Left lung (tissue), 10 donors: ENCODE measurements around the gene L3MBTL1. TPM values are rescaled to one million over a fixed set of nuclear protein-coding genes. Genes with fewer than 3 reads are reported as not detected.

Experiments
- ATAC-seq: fragments of 200-7000 bp; cut with Tn5 transposase; one replicate; pipeline ENCODE4 v1.9.1; 2020; ENCODE audit warnings: moderate library complexity
- DNase-seq, 4 donors: peaks; one replicate each; pipeline ENCODE4 v3.0.0-alpha.2; 2013 to 2020
- H3K27ac ChIP-seq, 2 donors: fragments of 200-600 bp; sonication (generic) in 1 of 2; one replicate each; pipeline versions ENCODE4 v1.5.0 to v1.8.0; 2020 to 2021
- H3K27me3 ChIP-seq, 2 donors: fragments of 200-600 bp; sonication (generic) in 1 of 2; one replicate each; pipeline versions ENCODE4 v1.5.0 to v1.8.0; 2020 to 2021
- H3K36me3 ChIP-seq, 2 donors: fragments of 200-600 bp; sonication (generic) in 1 of 2; one replicate each; pipeline versions ENCODE4 v1.5.0 to v1.8.0; 2020 to 2021
- H3K4me1 ChIP-seq, 2 donors: fragments of 200-600 bp; one replicate each; pipeline ENCODE4 v1.8.0; 2021
- H3K4me3 ChIP-seq, 2 donors: fragments of 200-600 bp; sonication (generic) in 1 of 2; one replicate each; pipeline versions ENCODE4 v1.5.0 to v1.8.0; 2020 to 2021; ENCODE audit warnings: mild to moderate bottlenecking in 1 of 2
- H3K9me3 ChIP-seq, 2 donors: fragments of 200-600 bp; sonication (generic) in 1 of 2; one replicate each; pipeline versions ENCODE4 v1.5.0 to v1.8.0; 2020 to 2021
- intact Hi-C, 2 donors: fragments of 100-400 bp; cut with DNase I; formaldehyde crosslinking; loops; one replicate each; pipeline versions ENCODE4 v1.11.2 to v1.14.2; 2022
- polyA plus RNA-seq, 6 donors: library from polyadenylated mRNA; unstranded; fragments of 120-200 nt; gene quantifications; one replicate each; pipeline ENCODE4 v1.2.1, GENCODE V29; 2013; ENCODE audit not compliant: insufficient read length in 6 of 6
- total RNA-seq, 2 donors: library from RNA; stranded (reverse); fragmentation: NEBNext Ultra II Directional; extraction: Animal tissue kit (Norgen Biotek cat#: 25700); gene quantifications; one replicate each; pipeline ENCODE4 v1.2.1, GENCODE V29; 2021
- TF ChIP-seq, protein P1 (sequence below), 2 donors: fragments of 200-600 bp; sonication (generic) in 1 of 2; IDR thresholded peaks; one replicate each; pipeline versions ENCODE4 v1.5.0 to v1.8.0; 2021; ENCODE audit warnings: antibody characterized with exemption in 2 of 2
- donor health status: DM: no; HTN: yes; CAD: no.
- donor health status: DM: no; HTN: no; CAD: no.

The L3MBTL1 gene
- total and polyA plus RNA-seq, 8 donors = 8.1 to 25.4 (median 19.7) TPM

DNA sequence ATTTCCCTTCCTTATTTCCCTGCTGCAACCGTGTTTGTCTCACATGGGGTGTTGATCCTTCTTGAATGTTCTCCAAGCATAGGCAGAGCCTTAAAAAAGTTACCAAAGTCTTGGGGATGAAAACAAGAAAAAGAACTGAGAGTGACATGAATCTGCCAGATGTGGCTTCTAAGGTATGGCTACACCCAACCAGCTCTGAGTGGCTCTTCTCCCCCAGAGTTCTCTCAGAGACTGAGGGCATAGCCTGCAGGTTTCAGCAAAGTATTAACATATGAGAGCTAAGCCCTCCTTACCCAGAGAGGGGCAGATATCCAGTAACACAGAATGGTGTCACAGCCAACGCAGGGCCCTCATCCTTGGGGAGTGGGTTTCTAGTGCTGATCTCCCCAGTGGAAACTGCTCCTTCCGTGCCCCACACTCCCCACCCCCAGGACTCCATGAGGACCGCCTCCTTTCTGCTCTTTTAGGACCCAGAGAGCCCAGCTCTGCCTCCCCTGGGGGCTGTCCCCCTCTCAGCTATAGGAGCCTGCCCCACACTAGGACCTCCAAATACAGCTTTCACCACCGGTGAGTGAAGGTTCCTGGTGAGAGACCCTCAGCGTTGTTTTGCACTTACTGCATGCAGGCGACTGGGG lies 28.0 kb downstream of the L3MBTL1 start:
- H3K27ac ChIP-seq = no peak overlapping the region
- peaks cover 0 to 11% of the 10 kb centered on the region in 2 donors for H3K36me3 ChIP-seq
- no peak for ATAC-seq
- peaks cover 0 to 8% of the 10 kb centered on the region in 2 donors for H3K4me1 ChIP-seq
- no peak overlapping the region for H3K4me3 ChIP-seq
- no peaks in the 10 kb centered on the region for H3K9me3 ChIP-seq
- DNase-seq = no peak
- intact Hi-C loops = no loop called here
- H3K27me3 ChIP-seq = no peaks in the 10 kb centered on the region
- TF ChIP-seq, protein P1, sequence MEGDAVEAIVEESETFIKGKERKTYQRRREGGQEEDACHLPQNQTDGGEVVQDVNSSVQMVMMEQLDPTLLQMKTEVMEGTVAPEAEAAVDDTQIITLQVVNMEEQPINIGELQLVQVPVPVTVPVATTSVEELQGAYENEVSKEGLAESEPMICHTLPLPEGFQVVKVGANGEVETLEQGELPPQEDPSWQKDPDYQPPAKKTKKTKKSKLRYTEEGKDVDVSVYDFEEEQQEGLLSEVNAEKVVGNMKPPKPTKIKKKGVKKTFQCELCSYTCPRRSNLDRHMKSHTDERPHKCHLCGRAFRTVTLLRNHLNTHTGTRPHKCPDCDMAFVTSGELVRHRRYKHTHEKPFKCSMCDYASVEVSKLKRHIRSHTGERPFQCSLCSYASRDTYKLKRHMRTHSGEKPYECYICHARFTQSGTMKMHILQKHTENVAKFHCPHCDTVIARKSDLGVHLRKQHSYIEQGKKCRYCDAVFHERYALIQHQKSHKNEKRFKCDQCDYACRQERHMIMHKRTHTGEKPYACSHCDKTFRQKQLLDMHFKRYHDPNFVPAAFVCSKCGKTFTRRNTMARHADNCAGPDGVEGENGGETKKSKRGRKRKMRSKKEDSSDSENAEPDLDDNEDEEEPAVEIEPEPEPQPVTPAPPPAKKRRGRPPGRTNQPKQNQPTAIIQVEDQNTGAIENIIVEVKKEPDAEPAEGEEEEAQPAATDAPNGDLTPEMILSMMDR (IDR thresholded peaks at IDR 0.05) = no peak

DNA sequence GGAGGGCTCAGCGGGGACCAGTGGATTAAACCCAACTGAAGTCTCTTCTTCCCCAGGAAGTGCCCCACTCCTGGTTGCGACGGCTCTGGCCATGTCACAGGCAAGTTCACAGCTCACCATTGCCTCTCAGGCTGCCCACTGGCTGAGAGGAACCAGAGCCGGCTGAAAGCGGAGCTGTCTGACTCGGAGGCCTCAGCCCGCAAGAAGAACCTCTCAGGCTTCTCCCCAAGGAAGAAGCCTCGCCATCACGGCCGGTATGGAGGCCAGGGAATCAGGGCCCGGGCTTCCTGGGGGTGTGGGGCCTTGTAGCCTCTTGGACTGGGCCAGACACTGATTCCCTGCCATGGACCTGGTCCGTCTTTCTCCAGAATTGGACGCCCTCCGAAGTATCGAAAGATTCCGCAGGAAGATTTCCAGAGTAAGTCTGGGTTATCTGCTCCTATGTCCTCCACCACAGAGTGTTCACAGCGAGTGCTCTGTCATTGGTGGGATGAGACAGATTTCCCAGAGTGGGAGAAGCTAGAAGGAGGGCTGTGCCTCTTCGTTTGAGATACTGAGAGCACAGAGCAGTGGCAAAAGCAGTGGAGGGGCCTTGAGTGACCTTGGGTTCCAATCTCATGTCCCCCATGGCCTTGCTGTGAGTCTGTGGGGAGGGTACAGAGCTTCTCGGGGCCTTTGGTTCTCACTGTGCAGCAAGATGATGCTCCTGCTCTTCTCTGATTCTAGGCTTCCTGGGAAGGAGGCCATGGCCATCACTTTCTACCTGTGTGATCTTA lies 28.7 kb downstream of the L3MBTL1 start:
- Histone ChIP-seq H3K4me3 (no peak overlapping the region), H3K27ac (no peak overlapping the region), H3K4me1 (peaks cover 0 to 8% of the 10 kb centered on the region in 2 donors), H3K27me3 (no peaks in the 10 kb centered on the region), H3K36me3 (peaks cover 0 to 15% of the 10 kb centered on the region in 2 donors), H3K9me3 (no peaks in the 10 kb centered on the region)
- intact Hi-C loops = no loop called here
- ATAC-seq (no peak), DNase-seq (no peak)
- TF ChIP-seq, protein P1 (IDR thresholded peaks at IDR 0.05) = no peak

DNA sequence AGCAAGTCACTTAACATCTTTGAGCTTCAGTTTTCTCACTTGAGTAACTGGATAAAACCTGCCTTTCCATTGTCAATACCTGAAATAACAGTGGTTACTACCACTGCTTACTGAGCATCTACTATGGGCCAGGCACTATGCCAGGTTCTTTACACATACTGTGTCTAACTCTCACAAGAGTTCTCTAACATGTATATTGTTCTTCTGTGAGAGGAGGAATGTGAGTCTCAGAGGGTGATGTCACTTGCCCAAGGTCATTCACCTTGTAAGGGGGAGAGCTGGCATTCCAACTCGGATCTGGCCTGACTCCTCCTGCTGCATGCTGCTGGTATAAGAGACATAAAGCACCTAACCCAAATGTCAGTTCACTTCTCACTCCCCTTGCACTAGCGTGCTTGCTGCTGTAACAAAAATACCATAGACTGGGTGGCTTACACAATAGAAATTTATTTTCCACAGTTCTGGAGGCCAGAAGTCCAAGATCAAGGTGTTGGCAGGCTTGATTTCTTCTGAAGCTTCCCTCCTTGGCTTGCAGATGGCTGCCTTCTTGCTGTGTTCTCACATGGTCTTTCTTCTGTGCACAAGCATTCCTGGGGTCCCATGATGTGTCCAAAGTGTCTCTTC lies 29.4 kb downstream of the L3MBTL1 start:
- ATAC-seq = no peak
- intact Hi-C loops = no loop called here

DNA sequence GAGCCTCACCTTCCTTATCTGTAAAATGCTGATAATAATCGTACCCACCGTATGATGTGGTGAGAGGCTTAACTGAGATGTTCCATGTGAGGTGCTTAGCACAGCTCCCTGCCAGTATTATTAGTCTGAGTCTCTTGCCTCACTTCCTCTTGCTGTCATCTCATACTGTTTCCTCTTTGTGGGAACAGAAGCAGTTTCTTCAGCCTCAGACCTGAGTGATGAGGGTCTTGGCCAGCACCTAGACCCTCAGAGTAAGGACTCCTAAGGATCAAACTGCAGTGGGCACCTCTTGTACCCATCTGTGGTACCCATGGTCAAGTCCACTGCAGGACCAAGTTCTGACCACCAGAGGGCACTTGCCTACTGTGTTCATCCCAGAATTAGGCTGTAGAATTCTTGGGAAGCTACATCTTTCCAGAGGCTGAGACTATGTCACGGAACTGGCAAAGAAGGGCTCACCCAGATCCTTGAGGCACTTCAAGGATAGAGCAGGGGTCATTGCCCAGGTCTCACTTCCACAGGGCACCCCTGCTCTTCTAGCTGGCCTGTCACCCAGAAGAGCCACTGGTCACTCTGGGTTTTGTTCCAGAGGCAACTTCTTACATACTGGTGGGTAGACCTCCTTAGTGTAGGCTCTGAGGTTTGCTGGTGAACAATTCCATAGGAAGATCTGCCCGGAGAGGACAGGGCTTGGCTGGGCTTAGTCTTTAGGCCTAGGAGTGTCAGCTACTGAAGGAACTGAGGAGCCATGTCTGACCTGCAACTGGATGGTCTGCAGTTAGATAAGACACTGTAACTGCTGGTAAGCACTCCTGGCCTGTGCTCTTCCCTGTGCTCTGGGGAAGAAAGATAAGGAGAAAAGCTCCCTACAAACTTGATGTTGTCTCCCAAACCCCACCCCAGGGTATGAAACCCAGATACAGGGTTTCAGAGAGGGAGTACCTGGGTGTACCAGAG lies 30.7 kb downstream of the L3MBTL1 start:
- Histone ChIP-seq H3K4me1 (peaks cover 0 to 8% of the 10 kb centered on the region in 2 donors), H3K27ac (no peak overlapping the region), H3K36me3 (peaks cover 0 to 15% of the 10 kb centered on the region in 2 donors), H3K9me3 (no peaks in the 10 kb centered on the region), H3K4me3 (no peak overlapping the region), H3K27me3 (no peaks in the 10 kb centered on the region)
- intact Hi-C loops = no loop called here
- peak in 3 of 4 donors; percentile 46 to 66 (median 47) for DNase-seq
- ATAC-seq = peak; percentile 92
- TF ChIP-seq, protein P1 (IDR thresholded peaks at IDR 0.05) = peak; percentile 83 to 91

More for the DNA sequence above, 29.4 kb downstream of the L3MBTL1 start:
- DNase-seq = no peak
- peaks cover 0 to 8% of the 10 kb centered on the region in 2 donors for H3K4me1 ChIP-seq
- TF ChIP-seq, protein P1 (IDR thresholded peaks at IDR 0.05) = no peak
- no peaks in the 10 kb centered on the region for H3K27me3 ChIP-seq
- H3K4me3 ChIP-seq = no peak overlapping the region
- peaks cover 0 to 15% of the 10 kb centered on the region in 2 donors for H3K36me3 ChIP-seq
- H3K9me3 ChIP-seq = no peaks in the 10 kb centered on the region
- no peak overlapping the region for H3K27ac ChIP-seq
